ENCODE results near the gene HIP1R. TPM values are rescaled to one million over a fixed set of nuclear protein-coding genes. Genes with fewer than 3 reads are reported as not detected.

The HIP1R gene
- total and polyA plus RNA-seq, 2 of the 8 experiments (the other 6 are each of a cell fraction or from before 2014, with no cell fraction given) = 11.2 to 14.5 TPM

DNA sequence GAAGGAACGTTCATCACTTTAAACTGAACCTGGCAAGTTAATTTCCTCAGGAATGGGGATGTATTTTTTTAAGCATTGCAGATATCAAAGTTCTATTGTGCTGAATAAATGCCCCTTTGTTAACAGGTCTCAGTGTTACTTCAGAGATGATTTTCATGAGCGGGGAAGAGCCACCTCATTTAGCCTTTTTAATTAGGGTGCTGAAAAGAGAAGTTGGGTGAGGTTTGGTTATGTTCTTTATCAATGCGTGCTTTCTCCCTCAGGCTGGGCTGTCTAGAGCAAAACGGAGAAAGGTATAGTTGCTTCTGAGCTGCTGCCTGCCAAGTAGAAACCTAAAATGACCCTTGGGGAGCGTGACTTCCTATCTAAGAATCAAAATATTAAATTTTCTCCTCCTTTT is 8.0 kb upstream of the HIP1R start (continued):
- TF ChIP-seq, protein P1, sequence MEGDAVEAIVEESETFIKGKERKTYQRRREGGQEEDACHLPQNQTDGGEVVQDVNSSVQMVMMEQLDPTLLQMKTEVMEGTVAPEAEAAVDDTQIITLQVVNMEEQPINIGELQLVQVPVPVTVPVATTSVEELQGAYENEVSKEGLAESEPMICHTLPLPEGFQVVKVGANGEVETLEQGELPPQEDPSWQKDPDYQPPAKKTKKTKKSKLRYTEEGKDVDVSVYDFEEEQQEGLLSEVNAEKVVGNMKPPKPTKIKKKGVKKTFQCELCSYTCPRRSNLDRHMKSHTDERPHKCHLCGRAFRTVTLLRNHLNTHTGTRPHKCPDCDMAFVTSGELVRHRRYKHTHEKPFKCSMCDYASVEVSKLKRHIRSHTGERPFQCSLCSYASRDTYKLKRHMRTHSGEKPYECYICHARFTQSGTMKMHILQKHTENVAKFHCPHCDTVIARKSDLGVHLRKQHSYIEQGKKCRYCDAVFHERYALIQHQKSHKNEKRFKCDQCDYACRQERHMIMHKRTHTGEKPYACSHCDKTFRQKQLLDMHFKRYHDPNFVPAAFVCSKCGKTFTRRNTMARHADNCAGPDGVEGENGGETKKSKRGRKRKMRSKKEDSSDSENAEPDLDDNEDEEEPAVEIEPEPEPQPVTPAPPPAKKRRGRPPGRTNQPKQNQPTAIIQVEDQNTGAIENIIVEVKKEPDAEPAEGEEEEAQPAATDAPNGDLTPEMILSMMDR (IDR thresholded peaks at IDR 0.05; ENCODE audit: control extremely low read depth in 1 of 3, insufficient read depth in 1 of 3, low read depth in 1 of 3, low read length in 3 of 3) = no peak
- TF ChIP-seq BACH1 (IDR thresholded peaks at IDR 0.05; ENCODE audit: low read length) (no peak), HDAC6 (IDR thresholded peaks at IDR 0.05; ENCODE audit: low read depth, low read length) (no peak), KDM5A (IDR thresholded peaks at IDR 0.05; ENCODE audit: low read length) (no peak), TEAD4 (IDR thresholded peaks at IDR 0.05; ENCODE audit: low read depth, low read length) (no peak)
- TF ChIP-seq, protein P2, sequence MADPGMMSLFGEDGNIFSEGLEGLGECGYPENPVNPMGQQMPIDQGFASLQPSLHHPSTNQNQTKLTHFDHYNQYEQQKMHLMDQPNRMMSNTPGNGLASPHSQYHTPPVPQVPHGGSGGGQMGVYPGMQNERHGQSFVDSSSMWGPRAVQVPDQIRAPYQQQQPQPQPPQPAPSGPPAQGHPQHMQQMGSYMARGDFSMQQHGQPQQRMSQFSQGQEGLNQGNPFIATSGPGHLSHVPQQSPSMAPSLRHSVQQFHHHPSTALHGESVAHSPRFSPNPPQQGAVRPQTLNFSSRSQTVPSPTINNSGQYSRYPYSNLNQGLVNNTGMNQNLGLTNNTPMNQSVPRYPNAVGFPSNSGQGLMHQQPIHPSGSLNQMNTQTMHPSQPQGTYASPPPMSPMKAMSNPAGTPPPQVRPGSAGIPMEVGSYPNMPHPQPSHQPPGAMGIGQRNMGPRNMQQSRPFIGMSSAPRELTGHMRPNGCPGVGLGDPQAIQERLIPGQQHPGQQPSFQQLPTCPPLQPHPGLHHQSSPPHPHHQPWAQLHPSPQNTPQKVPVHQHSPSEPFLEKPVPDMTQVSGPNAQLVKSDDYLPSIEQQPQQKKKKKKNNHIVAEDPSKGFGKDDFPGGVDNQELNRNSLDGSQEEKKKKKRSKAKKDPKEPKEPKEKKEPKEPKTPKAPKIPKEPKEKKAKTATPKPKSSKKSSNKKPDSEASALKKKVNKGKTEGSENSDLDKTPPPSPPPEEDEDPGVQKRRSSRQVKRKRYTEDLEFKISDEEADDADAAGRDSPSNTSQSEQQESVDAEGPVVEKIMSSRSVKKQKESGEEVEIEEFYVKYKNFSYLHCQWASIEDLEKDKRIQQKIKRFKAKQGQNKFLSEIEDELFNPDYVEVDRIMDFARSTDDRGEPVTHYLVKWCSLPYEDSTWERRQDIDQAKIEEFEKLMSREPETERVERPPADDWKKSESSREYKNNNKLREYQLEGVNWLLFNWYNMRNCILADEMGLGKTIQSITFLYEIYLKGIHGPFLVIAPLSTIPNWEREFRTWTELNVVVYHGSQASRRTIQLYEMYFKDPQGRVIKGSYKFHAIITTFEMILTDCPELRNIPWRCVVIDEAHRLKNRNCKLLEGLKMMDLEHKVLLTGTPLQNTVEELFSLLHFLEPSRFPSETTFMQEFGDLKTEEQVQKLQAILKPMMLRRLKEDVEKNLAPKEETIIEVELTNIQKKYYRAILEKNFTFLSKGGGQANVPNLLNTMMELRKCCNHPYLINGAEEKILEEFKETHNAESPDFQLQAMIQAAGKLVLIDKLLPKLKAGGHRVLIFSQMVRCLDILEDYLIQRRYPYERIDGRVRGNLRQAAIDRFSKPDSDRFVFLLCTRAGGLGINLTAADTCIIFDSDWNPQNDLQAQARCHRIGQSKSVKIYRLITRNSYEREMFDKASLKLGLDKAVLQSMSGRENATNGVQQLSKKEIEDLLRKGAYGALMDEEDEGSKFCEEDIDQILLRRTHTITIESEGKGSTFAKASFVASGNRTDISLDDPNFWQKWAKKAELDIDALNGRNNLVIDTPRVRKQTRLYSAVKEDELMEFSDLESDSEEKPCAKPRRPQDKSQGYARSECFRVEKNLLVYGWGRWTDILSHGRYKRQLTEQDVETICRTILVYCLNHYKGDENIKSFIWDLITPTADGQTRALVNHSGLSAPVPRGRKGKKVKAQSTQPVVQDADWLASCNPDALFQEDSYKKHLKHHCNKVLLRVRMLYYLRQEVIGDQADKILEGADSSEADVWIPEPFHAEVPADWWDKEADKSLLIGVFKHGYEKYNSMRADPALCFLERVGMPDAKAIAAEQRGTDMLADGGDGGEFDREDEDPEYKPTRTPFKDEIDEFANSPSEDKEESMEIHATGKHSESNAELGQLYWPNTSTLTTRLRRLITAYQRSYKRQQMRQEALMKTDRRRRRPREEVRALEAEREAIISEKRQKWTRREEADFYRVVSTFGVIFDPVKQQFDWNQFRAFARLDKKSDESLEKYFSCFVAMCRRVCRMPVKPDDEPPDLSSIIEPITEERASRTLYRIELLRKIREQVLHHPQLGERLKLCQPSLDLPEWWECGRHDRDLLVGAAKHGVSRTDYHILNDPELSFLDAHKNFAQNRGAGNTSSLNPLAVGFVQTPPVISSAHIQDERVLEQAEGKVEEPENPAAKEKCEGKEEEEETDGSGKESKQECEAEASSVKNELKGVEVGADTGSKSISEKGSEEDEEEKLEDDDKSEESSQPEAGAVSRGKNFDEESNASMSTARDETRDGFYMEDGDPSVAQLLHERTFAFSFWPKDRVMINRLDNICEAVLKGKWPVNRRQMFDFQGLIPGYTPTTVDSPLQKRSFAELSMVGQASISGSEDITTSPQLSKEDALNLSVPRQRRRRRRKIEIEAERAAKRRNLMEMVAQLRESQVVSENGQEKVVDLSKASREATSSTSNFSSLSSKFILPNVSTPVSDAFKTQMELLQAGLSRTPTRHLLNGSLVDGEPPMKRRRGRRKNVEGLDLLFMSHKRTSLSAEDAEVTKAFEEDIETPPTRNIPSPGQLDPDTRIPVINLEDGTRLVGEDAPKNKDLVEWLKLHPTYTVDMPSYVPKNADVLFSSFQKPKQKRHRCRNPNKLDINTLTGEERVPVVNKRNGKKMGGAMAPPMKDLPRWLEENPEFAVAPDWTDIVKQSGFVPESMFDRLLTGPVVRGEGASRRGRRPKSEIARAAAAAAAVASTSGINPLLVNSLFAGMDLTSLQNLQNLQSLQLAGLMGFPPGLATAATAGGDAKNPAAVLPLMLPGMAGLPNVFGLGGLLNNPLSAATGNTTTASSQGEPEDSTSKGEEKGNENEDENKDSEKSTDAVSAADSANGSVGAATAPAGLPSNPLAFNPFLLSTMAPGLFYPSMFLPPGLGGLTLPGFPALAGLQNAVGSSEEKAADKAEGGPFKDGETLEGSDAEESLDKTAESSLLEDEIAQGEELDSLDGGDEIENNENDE (IDR thresholded peaks at IDR 0.05; ENCODE audit: insufficient replicate concordance, low read length) = no peak
